Measurements from ENCODE around the gene NTM. TPM values are rescaled to one million over a fixed set of nuclear protein-coding genes. Genes with fewer than 3 reads are reported as not detected.
A peak's percentile ranks its signal among the peaks of the same experiment; 100 is the strongest.

The NTM gene
- total and polyA plus RNA-seq, 2 experiments from 2014 or later = 25.9 to 49.0 TPM

DNA sequence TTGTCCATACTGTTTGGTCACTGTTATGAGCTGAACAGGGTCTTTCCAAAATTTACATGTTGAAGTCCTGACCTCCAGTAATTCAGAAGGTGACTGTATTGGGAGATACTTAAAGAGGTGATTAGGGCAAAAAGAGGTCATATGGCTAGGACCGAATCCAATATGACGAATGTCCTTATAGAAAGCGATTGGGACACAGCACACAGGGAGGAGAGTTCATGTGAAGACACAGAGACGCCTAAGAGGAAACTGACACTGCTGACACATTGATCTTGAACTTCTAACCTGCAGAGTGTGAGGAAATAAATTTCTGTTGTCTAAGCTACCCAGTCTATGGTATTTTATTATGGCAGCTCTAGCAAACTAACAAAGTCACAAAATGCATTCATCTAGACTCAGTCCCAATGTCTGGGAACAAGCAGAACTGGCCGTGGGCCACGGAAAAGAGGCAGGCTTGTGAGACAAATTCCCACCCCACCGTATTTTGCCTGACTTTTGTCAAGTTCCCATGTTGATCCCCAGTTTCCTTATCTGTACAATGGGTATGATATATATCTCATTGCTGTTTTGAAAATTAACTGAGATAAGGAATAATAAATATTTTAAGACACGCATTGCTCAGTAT, 295.0 kb downstream of the NTM start:
- H3K27me3 ChIP-seq (replicated peaks; ENCODE audit: insufficient read depth) = no peaks in the 10 kb centered on the region
- no peaks in the 10 kb centered on the region for H3K36me3 ChIP-seq (ENCODE audit: low read depth)
- no peak overlapping the region for H3K4me2 ChIP-seq (ENCODE audit: unreplicated experiment)
- no peaks in the 10 kb centered on the region for H3K79me2 ChIP-seq (ENCODE audit: insufficient read depth)
- no peak overlapping the region for H3K4me3 ChIP-seq
- peaks cover 54% of the 10 kb centered on the region for H3K4me1 ChIP-seq (ENCODE audit: insufficient read depth)
- H3K9me2 ChIP-seq (ENCODE audit: insufficient read depth) = no peaks in the 10 kb centered on the region
- no peaks in the 10 kb centered on the region for H4K20me1 ChIP-seq (ENCODE audit: insufficient read depth)
- in situ Hi-C loops (cut with MboI) = loop anchor here (5.0 to 25.0 kb wide), 2 partner anchors 78 to 253 kb away; no protein-coding TSS in a partner anchor
- no peak for DNase-seq
- no peak overlapping the region for H3K9ac ChIP-seq
- 72 to 75% methylated on average over 8 of the region's 8 CpGs for WGBS, 2 experiments (ENCODE audit: low coverage in 1 of 2, low lambda C conversion rate in 2 of 2, missing lambda C conversion rate in 2 of 2)
- peaks cover 15% of the 10 kb centered on the region; the same call in 1 of the 2 replicates for H3F3A ChIP-seq (ENCODE audit: insufficient read depth)
- TF ChIP-seq EZH2phosphoT487 (IDR thresholded peaks at IDR 0.05; ENCODE audit: insufficient read depth, low read depth) = no peak
- TF ChIP-seq EZH2 (IDR thresholded peaks at IDR 0.05; ENCODE audit: insufficient read depth, poor library complexity, severe bottlenecking) = no peak
- peak overlapping the region; percentile 74 for H3K27ac ChIP-seq
- no peak overlapping the region for H2AFZ ChIP-seq
- no peaks in the 10 kb centered on the region for H3K9me3 ChIP-seq (ENCODE audit: low read depth)

DNA sequence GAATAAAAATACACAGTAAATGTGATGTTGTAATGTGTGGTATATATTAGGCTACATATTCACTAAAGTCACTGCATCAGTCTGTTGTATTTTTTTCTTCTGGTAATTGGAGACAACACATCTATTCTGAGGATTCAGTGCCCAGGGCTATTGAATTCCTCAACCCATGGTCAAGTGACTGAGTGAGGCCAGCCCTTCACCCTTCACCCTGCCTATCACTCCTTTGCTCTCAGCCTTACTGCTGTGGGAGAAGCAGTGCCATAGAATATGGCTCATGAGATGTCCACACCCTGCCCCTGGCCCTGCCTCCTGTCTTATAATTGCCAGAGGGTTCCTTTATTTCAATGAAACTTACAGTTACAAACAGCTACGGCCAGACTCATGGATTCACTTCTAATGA, 295.6 kb downstream of the NTM start:
- in situ Hi-C loops (cut with MboI) = loop anchor here (5.0 to 25.0 kb wide), 2 partner anchors 79 to 254 kb away; no protein-coding TSS in a partner anchor
- TF ChIP-seq EZH2 (IDR thresholded peaks at IDR 0.05; ENCODE audit: insufficient read depth, poor library complexity, severe bottlenecking) = no peak
- TF ChIP-seq EZH2phosphoT487 (IDR thresholded peaks at IDR 0.05; ENCODE audit: insufficient read depth, low read depth) = no peak
- Histone ChIP-seq H2AFZ (peak overlapping the region; percentile 32), H3K79me2 (ENCODE audit: insufficient read depth) (no peaks in the 10 kb centered on the region), H3F3A (ENCODE audit: insufficient read depth) (peaks cover 15% of the 10 kb centered on the region; the same call in 1 of the 2 replicates), H3K27me3 (replicated peaks; ENCODE audit: insufficient read depth) (no peaks in the 10 kb centered on the region), H3K4me3 (no peak overlapping the region), H3K9me3 (ENCODE audit: low read depth) (no peaks in the 10 kb centered on the region), H4K20me1 (ENCODE audit: insufficient read depth) (no peaks in the 10 kb centered on the region), H3K4me1 (ENCODE audit: insufficient read depth) (peaks cover 52% of the 10 kb centered on the region), H3K9ac (peak overlapping the region; percentile 44), H3K36me3 (ENCODE audit: low read depth) (no peaks in the 10 kb centered on the region), H3K9me2 (ENCODE audit: insufficient read depth) (no peaks in the 10 kb centered on the region), H3K4me2 (ENCODE audit: unreplicated experiment) (peak overlapping the region; percentile 70), H3K27ac (peak overlapping the region; percentile 74)
- 74 to 89% methylated on average over 1 of the region's 1 CpG for WGBS, 2 experiments (ENCODE audit: low coverage in 1 of 2, low lambda C conversion rate in 2 of 2, missing lambda C conversion rate in 2 of 2)
- peak; percentile 60 for DNase-seq

DNA sequence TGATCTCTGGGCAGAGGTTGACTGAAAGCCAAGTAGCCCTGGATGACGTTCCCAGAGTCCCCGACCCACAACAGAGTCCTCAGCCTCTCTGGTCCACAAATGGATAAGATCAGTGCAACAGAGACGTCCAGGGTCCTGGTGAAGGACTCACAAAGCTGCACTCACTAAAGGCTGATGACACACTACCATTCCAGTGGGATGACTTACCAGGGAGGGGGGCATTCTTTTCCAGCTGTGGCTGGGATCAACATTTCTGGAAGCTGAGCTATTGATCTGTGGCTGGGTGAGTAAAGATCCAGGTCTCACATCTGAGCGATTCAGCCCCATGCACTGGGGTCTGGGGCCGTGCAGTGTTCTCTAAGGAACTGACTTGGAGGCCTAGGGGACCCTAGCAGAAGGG, 296.2 kb downstream of the NTM start:
- Histone ChIP-seq H3K27ac (peak overlapping the region; percentile 74), H3K9ac (peak overlapping the region; percentile 44), H3K27me3 (replicated peaks; ENCODE audit: insufficient read depth) (no peaks in the 10 kb centered on the region), H3K79me2 (ENCODE audit: insufficient read depth) (no peaks in the 10 kb centered on the region), H3K36me3 (ENCODE audit: low read depth) (no peaks in the 10 kb centered on the region), H2AFZ (peak overlapping the region; percentile 32), H4K20me1 (ENCODE audit: insufficient read depth) (no peaks in the 10 kb centered on the region), H3K9me3 (ENCODE audit: low read depth) (no peaks in the 10 kb centered on the region), H3K4me2 (ENCODE audit: unreplicated experiment) (peak overlapping the region; percentile 70), H3K4me1 (ENCODE audit: insufficient read depth) (peaks cover 46% of the 10 kb centered on the region), H3K4me3 (no peak overlapping the region), H3F3A (ENCODE audit: insufficient read depth) (peaks cover 13% of the 10 kb centered on the region; the same call in 1 of the 2 replicates), H3K9me2 (ENCODE audit: insufficient read depth) (no peaks in the 10 kb centered on the region)
- in situ Hi-C loops (cut with MboI) = loop anchor here (5.0 to 25.0 kb wide), 2 partner anchors 79 to 254 kb away; no protein-coding TSS in a partner anchor
- 1 to 3% methylated on average over 5 of the region's 5 CpGs for WGBS, 2 experiments (ENCODE audit: low coverage in 1 of 2, low lambda C conversion rate in 2 of 2, missing lambda C conversion rate in 2 of 2)
- peak; percentile 89 for DNase-seq
- TF ChIP-seq EZH2 (IDR thresholded peaks at IDR 0.05; ENCODE audit: insufficient read depth, poor library complexity, severe bottlenecking) (no peak), EZH2phosphoT487 (IDR thresholded peaks at IDR 0.05; ENCODE audit: insufficient read depth, low read depth) (no peak)

DNA sequence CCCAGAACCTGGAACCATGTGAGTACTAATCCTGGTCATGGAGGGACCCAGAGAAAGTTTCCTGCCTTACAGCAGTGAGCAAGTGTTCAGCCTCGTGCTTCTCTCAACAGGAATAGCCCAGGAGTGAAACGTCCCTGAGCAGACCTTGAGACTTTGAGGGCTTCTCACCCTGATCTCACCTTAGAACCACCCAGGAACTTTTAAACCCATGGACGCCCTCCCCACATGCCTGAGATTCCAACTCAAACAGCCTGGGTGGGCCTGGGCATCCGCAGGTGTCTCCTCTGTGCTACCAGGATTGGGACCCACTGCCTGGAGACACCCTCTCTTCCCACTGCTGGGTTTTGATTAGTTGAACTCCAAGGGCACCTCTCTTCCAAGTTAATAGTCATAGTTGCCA, 297.2 kb downstream of the NTM start:
- in situ Hi-C loops (cut with MboI) = loop anchor here (5.0 to 25.0 kb wide), 2 partner anchors 80 to 255 kb away; no protein-coding TSS in a partner anchor
- TF ChIP-seq EZH2phosphoT487 (IDR thresholded peaks at IDR 0.05; ENCODE audit: insufficient read depth, low read depth) (no peak), EZH2 (IDR thresholded peaks at IDR 0.05; ENCODE audit: insufficient read depth, poor library complexity, severe bottlenecking) (no peak)
- Histone ChIP-seq H3K79me2 (ENCODE audit: insufficient read depth) (no peaks in the 10 kb centered on the region), H3K9me3 (ENCODE audit: low read depth) (no peaks in the 10 kb centered on the region), H3K27ac (peak overlapping the region; percentile 74; the same call in 1 of the 2 replicates), H3K9me2 (ENCODE audit: insufficient read depth) (no peaks in the 10 kb centered on the region), H3K36me3 (ENCODE audit: low read depth) (no peaks in the 10 kb centered on the region), H3K4me1 (ENCODE audit: insufficient read depth) (peaks cover 37% of the 10 kb centered on the region), H2AFZ (no peak overlapping the region), H3K27me3 (replicated peaks; ENCODE audit: insufficient read depth) (no peaks in the 10 kb centered on the region), H3K4me2 (ENCODE audit: unreplicated experiment) (peak overlapping the region; percentile 70), H3K9ac (no peak overlapping the region), H3F3A (ENCODE audit: insufficient read depth) (peaks cover 9% of the 10 kb centered on the region; the same call in 1 of the 2 replicates), H4K20me1 (ENCODE audit: insufficient read depth) (no peaks in the 10 kb centered on the region), H3K4me3 (no peak overlapping the region)
- DNase-seq = no peak
- 88 to 92% methylated on average over 4 of the region's 4 CpGs for WGBS, 2 experiments (ENCODE audit: low coverage in 1 of 2, low lambda C conversion rate in 2 of 2, missing lambda C conversion rate in 2 of 2)

All from GM23248 (cell line).